H54 (cell line): ENCODE data around the gene FANCC.
A peak's percentile ranks its signal among the peaks of the same experiment; 100 is the strongest.
"Not testable (repeated sequence)": the region's sequence is repeated elsewhere in the genome, so short reads cannot be mapped to it uniquely, and the experiment has no call there.

Source experiments
- DNase-seq: peaks from one replicate; pipeline ENCODE4 v3.0.0; 2011; ENCODE audit warnings: low spot score, mixed read lengths; ENCODE audit not compliant: insufficient read length
- FAIRE-seq: peaks from 3 replicates; lab custom pipeline; 2011; peaks lifted over from hg19 to GRCh38; lab: Jason Lieb, UNC
- POLR2A ChIP-seq: IDR thresholded peaks from 2 replicates; pipeline ENCODE4 v1.6.1; 2011; ENCODE audit warnings: low read depth, mild to moderate bottlenecking, low read length

The FANCC gene

GRCh38 chr9:95315108-95315746, 2.3 kb downstream of the FANCC start:
- no peak for TF ChIP-seq POLR2A
- FAIRE-seq (peak; percentile 53), DNase-seq (no peak)

DNA sequence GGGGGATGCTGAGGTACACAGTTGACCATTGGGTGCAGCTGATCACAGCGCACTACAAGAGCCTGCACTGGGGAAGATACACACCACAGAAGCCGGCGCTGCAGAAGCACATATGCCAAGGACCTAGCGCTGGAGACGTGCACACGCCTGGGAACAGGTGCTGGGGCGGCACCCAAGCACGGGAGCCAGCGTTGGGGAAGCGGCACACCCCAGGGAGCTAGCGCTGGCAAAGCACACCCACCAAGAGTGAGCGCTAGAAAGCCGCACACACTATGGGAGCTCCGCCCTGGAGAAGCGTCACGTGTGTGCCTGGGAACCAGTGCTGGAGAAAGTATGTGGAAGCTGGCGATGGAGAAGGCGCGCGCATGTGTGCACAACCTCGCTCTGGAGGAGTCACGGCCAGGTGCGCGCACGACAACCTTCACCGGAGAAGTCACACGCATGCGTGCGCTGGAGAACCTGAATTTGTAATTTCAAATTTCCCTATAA, 4.5 kb downstream of the FANCC start:
- DNase-seq, result peak; percentile 89
- FAIRE-seq, result peak; percentile 94
- TF ChIP-seq POLR2A, result no peak

- FAIRE-seq (peak; percentile 62), DNase-seq (no peak)
- TF ChIP-seq POLR2A, result no peak
Observed at GRCh38 chr9:95311961-95312360, 5.5 kb downstream of the FANCC start.

DNA sequence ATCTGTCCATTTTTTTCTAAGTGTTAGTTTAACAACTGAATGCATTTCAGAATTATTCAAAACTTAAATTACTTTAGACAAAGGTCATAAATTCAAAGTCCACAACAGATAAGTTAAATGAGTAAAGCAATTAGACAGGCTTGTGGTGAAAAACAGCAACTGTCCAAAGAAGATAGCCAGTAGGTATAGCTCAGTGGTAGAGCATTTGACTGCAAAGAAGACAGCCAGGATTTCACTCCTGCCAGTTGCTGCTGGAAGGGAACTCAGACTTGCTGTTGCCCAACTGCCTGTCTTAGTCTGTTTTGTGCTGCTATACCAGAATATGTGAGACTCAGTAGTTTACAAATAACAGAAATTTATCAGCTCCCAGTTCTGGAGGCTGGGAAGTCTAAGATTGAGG, 10.0 kb downstream of the FANCC start:
- DNase-seq, result no peak
- FAIRE-seq, result peak; percentile 82
- TF ChIP-seq POLR2A, result no peak

DNA sequence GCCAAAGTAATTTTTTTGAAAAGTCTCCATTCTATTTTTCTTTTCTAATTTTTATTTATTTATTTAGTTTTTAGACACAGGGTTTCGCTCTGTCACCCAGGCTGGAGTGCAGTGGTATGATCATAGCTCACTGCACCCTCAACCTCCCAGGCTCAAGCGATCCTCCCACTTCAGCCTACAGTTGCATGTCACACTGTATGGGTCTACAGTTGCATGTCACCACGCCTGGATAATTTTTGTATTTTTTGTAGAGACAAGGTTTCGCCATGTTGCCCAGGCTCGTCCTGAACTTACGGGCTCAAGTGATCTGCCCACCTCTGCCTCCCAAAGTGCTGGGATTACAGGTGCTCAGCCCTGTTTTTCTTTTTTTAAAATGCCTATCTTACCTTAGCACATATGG, 10.7 kb downstream of the FANCC start:
- no peak for DNase-seq
- TF ChIP-seq POLR2A, result no peak
- FAIRE-seq, result no peak

DNA sequence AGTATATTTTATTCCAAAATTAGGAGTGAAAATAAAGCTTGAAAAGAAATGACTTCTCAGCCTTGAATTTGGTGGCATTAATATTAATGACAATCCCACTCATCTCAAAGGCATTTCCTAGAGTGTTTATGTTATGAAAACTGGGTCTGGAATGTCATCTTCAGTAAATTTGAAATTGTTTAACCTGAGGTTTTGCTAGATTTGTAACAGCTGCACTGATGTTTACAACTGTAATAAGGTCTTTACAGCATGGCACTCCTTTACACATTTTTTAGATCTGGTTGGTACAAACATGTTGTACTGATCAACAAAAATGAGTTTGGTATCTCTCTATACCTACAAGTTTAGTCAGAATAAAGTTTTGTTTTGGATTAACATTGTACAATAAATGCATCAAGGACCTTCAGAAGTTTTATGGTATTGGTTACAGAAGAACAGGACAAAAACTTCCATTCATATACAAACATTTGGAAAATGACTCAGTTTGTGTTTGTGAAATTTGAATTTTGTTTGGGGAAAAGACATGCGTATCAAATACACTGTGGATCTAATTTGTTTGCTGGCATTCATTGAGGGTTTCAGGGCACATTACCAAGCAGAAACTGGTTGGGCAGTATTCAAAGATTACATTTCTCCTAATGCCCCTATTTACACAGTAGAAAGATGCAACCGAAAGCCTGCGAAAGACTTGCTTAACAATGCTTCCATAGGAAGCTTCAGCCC, 11.6 kb downstream of the FANCC start:
- DNase-seq (no peak), FAIRE-seq (peak; percentile 91)
- no peak for TF ChIP-seq POLR2A

DNA sequence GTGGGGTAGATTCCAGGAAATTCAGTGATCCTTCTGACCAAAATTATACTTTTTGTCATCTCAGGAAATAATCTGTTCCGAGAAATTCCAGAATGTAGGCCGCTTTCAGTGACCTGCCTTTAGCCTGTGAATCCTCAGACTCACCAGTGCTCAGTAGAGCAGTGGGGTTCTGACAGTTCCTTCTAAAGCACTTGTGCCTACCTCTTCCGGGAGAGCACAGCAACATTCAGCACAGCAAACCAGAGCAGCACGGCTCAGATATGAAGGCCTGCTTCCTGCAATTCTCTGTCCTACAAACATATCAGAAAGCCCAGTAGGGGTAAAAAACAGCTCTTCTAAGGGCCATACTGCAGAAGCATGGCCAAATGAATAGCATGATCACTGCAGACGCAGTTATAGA, 15.0 kb downstream of the FANCC start:
- FAIRE-seq, result peak; percentile 20
- DNase-seq, result no peak
- no peak for TF ChIP-seq POLR2A

DNA sequence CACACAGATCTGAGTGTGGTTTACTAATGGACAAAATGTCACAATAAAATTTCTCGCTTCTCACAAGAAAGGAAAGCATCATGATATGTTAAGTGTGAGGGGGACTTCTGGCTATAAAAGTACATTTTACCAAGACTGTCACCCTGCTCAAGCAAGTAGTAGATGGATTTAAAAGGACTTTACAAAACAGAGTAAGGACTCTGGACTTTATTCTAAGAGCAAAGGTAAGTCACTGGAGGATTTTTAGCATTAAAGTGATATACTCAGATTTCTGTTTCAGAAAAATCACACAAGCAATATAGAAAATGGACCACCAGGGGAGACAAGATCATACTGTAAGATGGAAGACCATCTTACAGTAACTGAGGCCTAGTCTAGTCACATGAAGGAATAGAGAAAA, 19.7 kb downstream of the FANCC start:
- DNase-seq (no peak), FAIRE-seq (no peak)
- TF ChIP-seq POLR2A, result no peak

GRCh38 chr9:95297316-95297715, 20.2 kb downstream of the FANCC start:
- FAIRE-seq (no peak), DNase-seq (no peak)
- TF ChIP-seq POLR2A, result no peak

- FAIRE-seq (peak; percentile 64), DNase-seq (no peak)
- TF ChIP-seq POLR2A, result no peak
Observed at GRCh38 chr9:95296761-95297160, 20.7 kb downstream of the FANCC start.

- FAIRE-seq, result peak; percentile 52
- DNase-seq, result not testable (repeated sequence)
Observed at GRCh38 chr9:95293296-95293695, 24.2 kb downstream of the FANCC start.

- FAIRE-seq (no peak), DNase-seq (no peak)
- no peak for TF ChIP-seq POLR2A
Observed at GRCh38 chr9:95292226-95292625, 25.3 kb downstream of the FANCC start.

DNA sequence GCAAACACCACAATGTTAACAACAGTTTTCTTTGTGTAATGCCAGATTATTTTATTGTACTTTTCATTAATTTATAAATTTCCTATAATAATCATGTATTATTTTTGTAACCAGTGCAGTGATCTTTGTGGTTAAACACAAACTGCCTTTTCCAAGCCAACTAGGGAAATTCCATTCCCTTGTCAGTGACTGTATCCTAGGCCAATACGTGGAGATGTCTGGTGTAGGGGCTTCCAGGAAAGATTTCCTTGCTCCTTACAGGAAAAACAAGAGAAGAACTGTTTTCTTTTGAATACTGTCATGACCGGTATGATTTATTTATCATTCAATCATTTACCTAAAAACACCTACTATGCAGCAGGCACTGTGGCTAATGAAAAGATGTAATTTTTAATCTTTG, 31.4 kb downstream of the FANCC start:
- no peak for DNase-seq
- FAIRE-seq, result peak; percentile 97
- no peak for TF ChIP-seq POLR2A

GRCh38 chr9:95285307-95285706, 32.2 kb downstream of the FANCC start:
- FAIRE-seq, result no peak
- DNase-seq, result no peak
- no peak for TF ChIP-seq POLR2A
